Activated naive CD4-positive, alpha-beta T cell (primary cell): Measurements from ENCODE around the gene SPATA12.
"Not testable (repeated sequence)": the region's sequence is repeated elsewhere in the genome, so short reads cannot be mapped to it uniquely, and the experiment has no call there.

ENCODE experiments used
- DNase-seq, 4 experiments: peaks; one replicate each; lab custom pipeline; 2025; lab: John Stamatoyannopoulos, UW

SPATA12 gene

GRCh38 chr3:57083266-57083995 lies 23.0 kb downstream of the SPATA12 start:
- DNase-seq: not testable (repeated sequence)

GRCh38 chr3:57085211-57085610 lies 24.7 kb downstream of the SPATA12 start:
- no peak for DNase-seq

DNA sequence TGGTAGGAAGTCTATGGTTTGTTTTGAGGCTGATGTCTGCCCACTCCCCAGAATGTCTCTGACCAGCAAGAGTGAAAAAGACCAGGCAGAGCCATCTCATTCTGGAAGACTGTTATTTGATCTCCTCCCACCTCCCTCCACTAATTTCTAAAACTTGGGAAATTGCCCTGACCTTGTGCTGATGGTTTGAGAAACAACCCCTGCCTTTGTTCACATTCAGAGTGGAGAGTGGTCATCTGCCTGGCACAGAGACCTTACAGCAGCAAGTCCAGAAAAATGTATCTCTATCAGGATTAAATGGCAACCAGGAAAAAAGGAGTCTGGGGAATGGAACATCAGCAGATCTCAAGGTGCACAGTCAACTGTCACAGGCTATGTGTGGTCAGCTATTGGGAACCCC lies 25.7 kb downstream of the SPATA12 start:
- no peak for DNase-seq

GRCh38 chr3:57087361-57088092 lies 27.1 kb downstream of the SPATA12 start:
- DNase-seq: no peak

GRCh38 chr3:57088503-57088902 lies 28.0 kb downstream of the SPATA12 start:
- DNase-seq: no peak

GRCh38 chr3:57089043-57089442 lies 28.6 kb downstream of the SPATA12 start:
- no peak for DNase-seq

GRCh38 chr3:57091521-57092273 lies 31.2 kb downstream of the SPATA12 start:
- DNase-seq: no peak

- no peak for DNase-seq
Observed at GRCh38 chr3:57093489-57093888, 33.0 kb downstream of the SPATA12 start.

GRCh38 chr3:57093971-57094535 lies 33.6 kb downstream of the SPATA12 start:
- DNase-seq: no peak

- no peak for DNase-seq
Observed at GRCh38 chr3:57094575-57094974, 34.1 kb downstream of the SPATA12 start.

DNA sequence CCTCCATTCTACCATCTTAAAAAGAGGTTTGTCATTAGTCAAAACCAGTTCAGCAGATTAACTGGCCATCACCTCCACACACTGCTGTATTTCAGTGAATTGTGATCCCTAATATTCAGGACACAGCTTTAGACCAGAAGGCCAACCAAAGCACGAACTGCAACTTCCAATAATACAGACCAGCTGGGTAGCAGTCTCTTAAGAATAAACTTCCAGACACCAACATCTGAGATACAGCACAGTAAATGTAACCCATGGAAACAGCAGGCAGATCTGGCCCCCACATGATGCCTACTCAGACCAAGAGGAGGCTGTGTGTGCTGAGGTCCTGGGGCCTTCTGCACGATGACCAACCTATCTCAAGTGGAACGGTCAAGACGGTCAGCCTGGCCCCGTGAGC lies 34.9 kb downstream of the SPATA12 start:
- no peak for DNase-seq

GRCh38 chr3:57097536-57097935 lies 37.1 kb downstream of the SPATA12 start:
- DNase-seq: no peak

- no peak for DNase-seq
Observed at GRCh38 chr3:57098418-57099310, 38.2 kb downstream of the SPATA12 start.

DNA sequence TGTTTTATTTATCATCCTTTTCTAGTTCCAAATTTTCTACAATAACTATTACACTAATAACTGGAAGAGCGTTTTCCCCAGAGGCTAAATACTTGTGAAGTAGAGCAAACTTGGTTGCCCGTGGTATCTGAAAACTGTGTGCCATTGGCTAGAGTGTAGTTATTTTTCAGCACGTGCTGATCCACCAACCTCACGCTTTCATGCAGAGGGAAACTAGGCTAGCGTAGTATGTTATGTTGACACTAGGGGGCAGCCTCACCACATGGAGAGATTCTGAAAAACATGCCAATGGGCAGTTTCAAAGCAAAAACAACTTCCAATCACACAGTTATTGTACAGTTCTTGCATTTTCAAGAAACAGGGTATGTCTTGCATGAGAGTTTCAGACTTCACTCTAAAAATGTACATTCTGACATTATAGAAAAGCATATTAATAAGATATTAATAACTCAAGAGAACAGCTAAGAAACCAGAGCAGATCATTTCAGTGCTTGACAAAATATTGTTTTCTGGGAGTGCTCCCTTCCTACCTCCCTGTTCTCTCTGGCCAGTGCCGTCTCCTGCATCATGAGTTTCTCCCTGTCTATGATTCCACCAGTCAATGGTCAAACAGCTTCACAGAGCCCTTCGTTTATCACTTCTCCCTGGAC lies 39.7 kb downstream of the SPATA12 start:
- DNase-seq: peak in 3 of 4 experiments; percentile 11 to 23 (median 12)

- DNase-seq: no peak
Observed at GRCh38 chr3:57105585-57105984, 45.1 kb downstream of the SPATA12 start.

DNA sequence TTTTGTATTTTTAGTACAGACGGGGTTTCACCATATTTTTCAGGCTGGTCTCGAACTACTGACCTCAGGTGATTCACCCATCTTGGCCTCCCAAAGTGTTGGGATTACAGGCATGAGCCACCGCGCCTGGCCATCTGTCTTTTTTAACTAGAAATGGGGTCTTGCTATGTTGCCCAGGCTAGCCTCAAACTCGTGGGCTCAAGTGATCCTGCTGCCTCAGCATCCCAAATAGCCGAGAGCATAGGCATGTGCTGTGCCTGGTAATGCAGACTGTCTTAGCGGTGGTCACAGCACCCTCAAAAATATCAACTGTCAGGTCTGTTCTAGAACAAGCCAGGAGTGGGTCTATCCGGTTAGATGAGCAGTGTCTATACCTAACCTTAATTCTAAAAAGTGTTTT lies 48.2 kb downstream of the SPATA12 start:
- DNase-seq: no peak

DNA sequence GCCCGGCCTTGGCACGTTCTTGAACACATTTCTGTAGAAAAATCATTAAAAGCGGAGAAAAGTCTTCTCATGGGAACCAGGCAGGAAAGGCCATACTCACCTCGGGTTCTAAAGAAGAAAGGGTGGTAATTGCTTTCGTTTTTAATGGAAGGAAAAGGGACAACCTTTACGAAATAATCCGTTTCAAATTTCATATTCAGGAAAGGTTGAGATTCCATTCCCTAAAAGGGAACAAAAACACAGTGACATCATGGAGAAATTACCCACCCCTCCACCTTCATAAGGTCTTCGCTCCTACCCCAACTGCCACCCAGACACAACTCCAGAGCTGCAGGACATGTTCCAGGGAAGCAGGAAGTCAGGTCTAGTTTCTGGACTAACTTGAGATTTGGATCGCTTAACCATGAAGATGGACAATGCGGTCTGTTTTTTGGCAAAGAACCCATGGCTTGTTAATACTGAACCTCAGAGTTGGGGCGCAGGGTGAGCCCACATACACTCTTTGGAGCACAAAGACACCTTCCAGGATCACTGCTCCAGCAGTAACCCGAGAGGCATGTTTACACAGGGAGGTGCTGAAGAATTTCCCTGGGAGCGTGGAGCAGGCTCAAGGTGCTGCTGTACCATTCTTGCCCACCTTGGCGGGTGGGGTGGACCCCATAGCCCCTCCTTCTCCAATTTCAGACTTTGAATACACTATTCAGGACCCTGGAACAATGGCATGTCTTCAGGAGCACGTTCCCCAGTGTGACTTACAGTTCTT lies 49.2 kb downstream of the SPATA12 start:
- DNase-seq: no peak

DNA sequence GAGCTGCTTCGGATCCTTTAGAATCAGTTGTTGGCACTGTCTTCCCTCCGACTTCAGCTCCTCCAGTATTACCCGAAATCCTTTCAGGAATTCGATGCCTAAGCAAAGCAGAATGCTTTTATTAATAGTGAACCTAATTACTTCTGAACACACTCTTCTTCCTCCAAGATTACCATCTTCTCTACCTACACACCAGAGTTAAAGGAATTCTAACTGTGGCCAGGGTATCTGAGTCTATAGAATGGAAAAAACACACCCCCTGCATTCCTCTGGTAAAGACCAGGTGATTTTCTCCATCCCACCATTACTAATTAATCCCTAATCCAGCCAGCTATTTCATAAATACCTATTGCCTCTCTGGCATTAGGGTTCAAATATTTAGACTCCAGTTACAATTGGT lies 49.8 kb downstream of the SPATA12 start:
- no peak for DNase-seq

- no peak for DNase-seq
Observed at GRCh38 chr3:57110798-57111197, 50.3 kb downstream of the SPATA12 start.

- no peak for DNase-seq
Observed at GRCh38 chr3:57112206-57112605, 51.7 kb downstream of the SPATA12 start.
